HG03558 (cell line): ENCODE data around the gene SRPK1.

ENCODE experiments used
- ATAC-seq: cut with Tn5 transposase; IDR thresholded peaks from one replicate; pipeline ENCODE4 v1.9.1; 2021; ENCODE audit warnings: moderate number of reproducible peaks; ENCODE audit not compliant: unreplicated experiment; ENCODE audit errors: extremely low read depth

SRPK1 gene

DNA sequence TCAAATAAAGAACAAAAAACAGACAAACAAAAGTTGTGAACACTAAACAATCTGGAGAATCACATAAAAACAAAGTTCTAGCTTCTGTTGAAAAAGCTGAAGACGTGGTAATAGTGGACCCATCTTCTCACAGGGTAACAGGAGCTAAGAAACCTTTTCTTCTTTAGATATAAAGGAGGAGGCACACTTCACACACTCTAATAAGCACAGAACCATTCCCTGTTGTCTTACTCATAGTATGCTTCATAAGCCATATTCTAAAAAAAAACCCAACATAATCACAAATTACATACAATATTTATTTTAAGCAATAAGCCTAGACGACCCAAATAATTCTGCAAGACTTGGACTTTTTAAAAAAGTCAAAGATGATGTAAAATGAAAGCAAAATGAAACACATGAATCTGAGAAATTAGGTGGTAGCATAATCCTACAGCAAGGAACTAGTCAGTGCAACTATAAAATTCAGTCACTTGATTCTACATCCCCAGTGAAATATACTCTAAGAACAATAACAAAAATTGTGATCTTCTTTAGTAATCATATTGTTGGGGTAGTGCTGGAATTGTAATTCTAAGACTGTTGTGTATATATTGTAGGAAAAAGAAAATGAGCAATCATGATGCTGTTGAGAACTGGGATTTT lies 15.6 kb downstream of the SRPK1 start:
- ATAC-seq: no peak

DNA sequence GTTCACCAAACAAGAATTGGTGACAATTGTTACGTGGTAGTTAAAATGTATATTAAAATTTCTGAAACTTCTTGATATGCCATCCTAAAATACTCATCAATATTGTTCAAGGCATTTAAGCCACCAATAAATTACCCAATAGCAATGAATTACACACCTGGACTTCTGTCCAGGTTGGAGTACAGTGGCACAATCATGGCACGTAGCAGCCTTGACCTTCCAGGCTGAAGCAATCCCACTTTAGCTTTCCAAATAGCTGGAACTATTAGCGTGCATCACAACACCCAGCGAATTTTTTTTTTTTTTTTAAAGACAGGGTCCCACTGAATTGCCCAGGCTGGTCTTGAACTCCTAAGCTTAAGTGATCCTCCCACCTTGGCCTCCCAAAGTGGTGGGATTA lies 17.2 kb downstream of the SRPK1 start:
- no peak for ATAC-seq

- no peak for ATAC-seq
Measured at GRCh38 chr6:35900448-35900847, 20.4 kb downstream of the SRPK1 start.

DNA sequence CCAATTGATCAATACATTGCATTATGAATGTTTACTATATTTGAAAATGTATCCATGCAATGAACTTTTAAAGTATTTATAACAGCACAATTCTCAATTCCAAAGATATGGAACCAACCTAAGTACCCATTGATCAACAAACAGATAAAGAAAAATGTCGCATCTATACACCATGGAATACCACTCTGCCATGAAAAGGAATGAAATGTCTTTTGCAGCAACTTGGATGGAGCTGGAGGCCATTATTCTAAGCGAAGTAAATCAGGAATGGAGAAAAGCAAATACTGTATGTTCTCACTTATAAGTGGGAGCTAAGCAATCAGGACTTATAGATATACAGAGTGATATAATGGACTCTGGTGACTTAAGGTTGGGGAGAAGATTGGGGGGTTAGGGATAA lies 22.9 kb downstream of the SRPK1 start:
- no peak for ATAC-seq

GRCh38 chr6:35897486-35897885 lies 23.4 kb downstream of the SRPK1 start:
- no peak for ATAC-seq

DNA sequence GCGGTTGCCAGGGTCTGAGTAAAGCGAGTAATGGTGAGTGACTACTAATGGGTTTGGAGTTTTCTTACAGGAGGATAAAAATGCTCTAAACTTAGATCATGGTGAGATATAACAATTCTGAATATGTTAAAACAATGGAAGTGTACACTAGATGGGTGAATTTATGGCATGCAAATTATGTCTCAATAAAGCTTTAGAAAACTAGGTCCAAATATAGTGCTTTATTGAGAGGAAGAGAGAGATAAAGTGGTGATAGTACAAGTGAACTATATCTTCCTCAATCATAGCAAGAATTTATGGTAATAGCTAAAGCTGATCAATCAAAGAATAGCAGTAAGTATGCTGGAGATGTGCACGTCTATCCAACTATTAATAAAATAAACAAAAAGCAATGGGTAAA lies 23.9 kb downstream of the SRPK1 start:
- ATAC-seq: no peak

GRCh38 chr6:35896228-35896627 lies 24.7 kb downstream of the SRPK1 start:
- ATAC-seq: no peak

DNA sequence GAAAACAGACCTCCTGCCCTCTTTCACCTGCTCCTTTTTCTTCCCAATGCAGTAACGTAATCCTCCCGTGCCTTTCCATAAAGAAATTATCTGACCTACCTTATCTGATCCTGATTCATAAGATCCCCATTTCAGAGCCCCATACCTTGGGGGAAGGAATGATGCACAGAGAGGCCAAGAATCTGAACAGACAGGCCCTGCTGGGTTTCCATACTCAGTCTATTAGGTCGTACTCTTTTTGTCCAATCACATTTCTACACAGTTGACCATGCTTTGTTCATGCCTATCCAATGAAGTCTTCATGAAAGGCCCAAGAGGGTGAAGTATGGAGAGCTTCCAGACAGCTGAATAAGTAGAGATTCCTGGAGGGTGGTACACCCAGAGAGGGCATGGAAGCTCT lies 25.3 kb downstream of the SRPK1 start:
- ATAC-seq: no peak

GRCh38 chr6:35894776-35895175 lies 26.1 kb downstream of the SRPK1 start:
- no peak for ATAC-seq

DNA sequence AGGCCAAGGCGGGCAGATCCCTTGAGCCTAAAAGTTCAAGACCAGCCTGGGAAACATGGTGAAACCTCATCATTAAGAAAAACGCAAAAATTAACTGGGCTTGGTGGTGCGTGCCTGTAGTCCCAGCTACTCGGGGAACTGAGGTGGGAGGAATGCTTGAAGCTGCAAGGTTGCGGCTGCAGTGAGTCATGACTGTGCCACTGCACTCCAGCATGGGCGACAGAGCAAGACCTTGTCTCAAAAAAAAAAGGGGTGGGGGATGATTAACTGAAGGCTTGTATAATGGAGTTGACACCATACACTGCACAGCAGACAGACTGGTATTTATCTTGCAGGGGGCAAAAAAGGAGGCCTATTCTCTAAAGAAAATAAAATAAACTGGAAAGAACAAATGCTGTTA lies 27.7 kb downstream of the SRPK1 start:
- no peak for ATAC-seq

GRCh38 chr6:35892482-35892881 lies 28.4 kb downstream of the SRPK1 start:
- no peak for ATAC-seq

- ATAC-seq: no peak
Measured at GRCh38 chr6:35879151-35879550, 41.7 kb downstream of the SRPK1 start.

DNA sequence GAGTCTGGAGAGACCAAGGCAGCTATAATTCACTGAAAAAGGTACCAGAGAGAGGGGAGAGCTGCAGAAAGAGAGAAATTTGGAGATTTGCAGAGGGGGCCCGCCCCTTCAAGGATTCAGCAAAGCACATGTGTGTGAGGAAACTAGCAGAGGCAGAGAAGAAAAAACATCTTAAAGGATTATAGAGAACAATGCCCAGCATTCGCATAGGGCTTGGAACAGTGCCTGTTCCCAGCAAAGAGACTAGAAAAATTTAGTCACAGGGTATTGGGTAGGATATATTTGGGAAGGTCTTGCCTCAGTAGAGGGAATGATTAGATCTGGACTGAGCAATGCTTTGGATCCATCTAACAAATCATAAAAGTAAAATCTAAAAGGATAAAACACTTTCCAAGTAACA lies 44.0 kb downstream of the SRPK1 start:
- no peak for ATAC-seq

DNA sequence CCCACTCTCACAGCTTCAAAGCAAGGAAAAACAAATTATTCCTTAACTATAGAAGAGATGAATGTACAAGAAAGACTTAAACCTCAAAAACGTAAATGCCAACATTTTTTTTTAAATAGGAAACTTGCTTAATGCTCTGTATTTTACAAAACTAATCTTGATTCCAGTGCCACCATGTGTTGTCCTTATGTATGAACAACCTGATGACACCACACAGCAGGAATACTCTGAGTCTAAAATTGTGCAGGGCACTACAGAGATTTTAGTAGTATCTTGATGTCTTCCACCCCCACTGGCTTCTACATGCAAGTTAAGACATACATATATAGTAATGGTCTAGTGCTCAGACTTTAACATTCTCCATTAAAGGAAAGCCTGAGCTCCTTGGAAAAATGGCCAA lies 46.2 kb downstream of the SRPK1 start:
- no peak for ATAC-seq

GRCh38 chr6:35859367-35859766 lies 61.5 kb downstream of the SRPK1 start:
- ATAC-seq: no peak

DNA sequence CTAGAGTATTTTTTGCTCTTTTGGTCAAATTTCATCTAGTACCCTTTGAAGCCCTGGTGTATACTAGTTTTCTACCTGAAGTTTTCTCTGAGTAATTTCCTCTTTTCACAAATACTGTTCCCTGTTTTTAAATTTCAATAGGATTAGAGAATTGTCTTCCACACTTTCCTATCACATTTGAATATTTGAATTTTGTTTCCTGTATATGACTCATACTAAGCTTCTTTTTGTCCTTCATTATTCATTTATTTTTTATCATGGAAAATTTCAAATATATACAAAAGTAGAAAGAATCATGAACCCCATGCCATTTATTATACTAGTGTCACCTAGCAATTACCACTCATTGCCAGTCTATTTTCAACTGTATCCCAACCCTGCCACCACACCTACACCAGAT lies 63.0 kb downstream of the SRPK1 start:
- no peak for ATAC-seq

DNA sequence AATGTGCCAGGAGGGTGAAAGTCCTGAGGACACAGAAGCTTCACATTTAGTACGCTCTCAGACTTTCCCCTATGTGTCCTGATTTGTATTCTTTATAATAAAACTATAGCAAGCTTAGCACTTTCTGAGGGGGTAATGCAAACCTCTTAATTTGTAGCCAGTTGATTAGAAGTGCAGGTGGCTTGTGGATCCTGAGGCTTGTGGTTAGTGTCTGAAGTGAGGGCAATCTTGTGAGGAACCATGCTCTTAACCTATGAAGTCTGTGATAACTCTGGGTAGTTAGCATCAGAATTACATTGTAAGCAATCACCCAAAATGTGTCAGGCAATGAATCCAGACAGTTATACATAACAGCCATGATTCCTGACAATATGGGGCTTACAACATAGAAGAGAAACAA lies 64.6 kb downstream of the SRPK1 start:
- no peak for ATAC-seq

DNA sequence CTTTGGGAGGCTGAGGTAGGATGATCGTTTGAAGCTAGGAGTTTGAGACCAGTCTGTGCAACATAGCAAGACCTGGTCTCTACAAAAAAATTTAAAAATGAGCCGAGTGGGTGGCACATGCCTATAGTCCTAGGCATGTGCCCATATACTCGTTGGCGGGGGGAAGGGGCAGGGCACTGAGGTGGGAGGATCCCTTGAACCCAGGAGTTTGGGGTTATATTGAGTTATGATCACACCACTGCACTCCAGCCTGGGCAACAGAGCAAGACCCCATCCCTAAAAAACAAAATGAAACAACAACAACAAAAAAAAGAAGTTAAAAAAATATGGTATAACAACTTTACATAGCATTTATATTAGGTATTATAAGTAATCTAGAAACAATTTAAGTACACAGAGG lies 67.9 kb downstream of the SRPK1 start:
- ATAC-seq: no peak

GRCh38 chr6:35850208-35850607 lies 70.7 kb downstream of the SRPK1 start:
- ATAC-seq: no peak

DNA sequence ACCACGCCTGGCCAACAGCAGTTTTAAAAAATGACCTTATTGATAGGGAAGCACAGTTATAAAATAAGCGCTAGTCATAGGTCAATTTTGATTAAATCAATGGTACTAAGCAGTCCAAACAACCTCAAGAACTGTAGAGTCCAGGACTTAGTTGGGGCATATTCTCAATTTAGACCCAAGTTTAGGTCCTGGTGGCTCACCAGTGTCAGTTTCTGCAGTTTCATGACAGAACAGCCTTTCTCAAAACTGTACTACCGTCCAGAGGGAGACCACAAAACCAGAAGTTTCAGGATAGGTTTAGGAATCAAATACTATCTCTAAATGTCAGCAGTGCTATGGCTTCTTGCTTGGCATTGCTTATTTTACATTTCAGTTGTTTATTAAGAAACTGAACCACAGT lies 76.6 kb downstream of the SRPK1 start:
- no peak for ATAC-seq

- ATAC-seq: no peak
Measured at GRCh38 chr6:35842381-35842780, 78.5 kb downstream of the SRPK1 start.

DNA sequence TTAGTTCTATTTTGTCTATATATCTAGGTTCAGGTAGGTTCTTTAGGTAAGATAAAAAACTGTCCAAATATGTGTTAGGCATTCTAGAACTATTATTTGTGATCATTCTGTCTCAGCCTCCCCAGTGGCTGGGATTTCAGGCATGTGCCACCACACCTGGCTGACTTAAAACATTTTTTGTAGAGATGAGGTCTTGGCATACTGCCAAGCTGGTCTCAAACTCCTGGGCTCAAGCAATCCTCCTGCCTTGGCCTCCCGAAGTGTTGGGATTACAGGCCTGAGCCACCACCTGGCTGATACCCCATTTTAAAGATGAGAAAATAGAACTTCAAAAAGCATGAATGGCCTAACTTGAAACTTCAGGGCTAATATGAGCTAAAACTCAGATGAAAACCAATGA lies 81.9 kb downstream of the SRPK1 start:
- ATAC-seq: no peak

GRCh38 chr6:35833536-35833935 lies 87.4 kb downstream of the SRPK1 start:
- no peak for ATAC-seq
